Urothelium cell line (cell line): Measurements from ENCODE around the gene ITGB3.

Experiments
- DNase-seq: peaks from one replicate; pipeline ENCODE4 v3.0.0; 2011; ENCODE audit warnings: low spot score, mixed read lengths
- FAIRE-seq: peaks from 2 replicates; lab custom pipeline; 2011; peaks lifted over from hg19 to GRCh38; lab: Jason Lieb, UNC

ITGB3 gene

DNA sequence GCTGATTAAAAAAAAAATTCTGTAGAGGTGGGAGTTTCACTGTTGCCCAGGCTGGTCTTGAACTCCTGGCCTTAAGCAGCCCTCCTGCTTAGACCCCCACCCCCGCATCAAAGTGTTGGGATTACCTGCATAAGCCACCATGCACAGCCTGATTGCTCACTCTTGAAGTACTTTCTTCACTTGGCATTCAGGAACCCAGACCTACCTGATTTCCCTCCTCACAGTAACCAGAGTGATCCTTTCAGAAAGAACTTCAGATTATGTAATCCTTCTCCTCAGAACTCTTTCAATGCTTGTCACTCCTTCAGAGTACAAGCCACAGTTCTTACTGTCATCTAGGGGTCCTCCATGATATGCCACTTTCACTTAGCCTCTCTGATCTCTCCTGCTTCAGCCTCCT, 71.5 kb downstream of the ITGB3 start:
- FAIRE-seq, result no peak
- DNase-seq, result no peak

DNA sequence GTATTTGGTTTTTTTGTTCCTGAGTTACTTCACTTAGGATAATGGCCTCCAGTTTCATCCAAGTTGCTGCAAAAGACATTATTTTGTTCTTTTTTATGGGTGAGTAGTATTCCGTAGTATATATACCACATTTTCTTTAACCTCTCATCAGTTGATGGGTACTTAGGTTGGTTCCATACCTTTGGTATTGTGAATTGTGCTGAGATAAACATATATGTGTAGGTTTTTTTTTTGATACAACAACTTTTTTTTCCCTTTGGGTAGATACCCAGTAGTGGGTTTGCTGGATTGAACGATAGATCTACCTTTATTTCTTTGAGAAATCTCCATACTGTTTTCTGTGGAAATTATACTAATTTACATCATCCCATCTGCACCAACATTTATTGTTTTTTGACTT, 76.9 kb downstream of the ITGB3 start:
- FAIRE-seq, result no peak
- no peak for DNase-seq

GRCh38 chr17:47332287-47332686, 78.7 kb downstream of the ITGB3 start:
- no peak for DNase-seq
- no peak for FAIRE-seq

DNA sequence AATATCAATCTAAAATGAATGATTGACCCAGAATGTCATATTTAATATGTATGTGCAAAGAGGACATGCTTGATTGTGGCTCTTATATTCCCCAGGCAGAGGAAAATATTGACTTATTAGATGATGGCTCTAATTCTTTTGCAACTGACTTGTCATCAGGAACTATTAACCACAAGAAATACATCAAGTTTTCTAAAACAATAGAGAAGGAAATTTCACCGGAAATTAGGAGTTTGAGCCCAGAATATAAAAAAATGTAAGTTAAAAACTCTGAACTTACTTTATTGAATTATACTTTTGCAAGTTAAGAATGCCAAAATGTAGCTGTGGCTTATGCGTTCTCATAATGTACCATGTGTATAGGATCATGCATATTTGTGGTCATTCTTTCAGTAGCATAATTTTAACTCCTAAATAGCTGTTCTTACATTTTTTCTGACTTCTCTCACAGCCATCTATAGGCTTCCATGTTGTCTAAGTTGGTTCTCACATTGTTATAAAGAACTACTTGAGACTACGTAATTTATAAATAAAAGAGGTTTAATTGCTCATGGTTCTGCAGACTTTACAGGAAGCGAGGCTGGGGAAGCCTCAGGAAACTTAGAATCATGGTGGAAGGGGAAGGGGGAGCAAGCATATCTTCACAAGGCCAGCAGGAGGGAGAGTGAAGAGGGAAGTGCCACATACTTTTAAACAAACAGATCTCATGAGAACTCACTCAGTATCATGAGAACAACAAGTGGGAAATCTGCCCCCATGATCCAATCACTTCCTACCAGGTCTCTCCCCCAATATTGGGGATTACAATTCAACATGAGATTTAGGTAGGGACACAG, 81.7 kb downstream of the ITGB3 start:
- FAIRE-seq (no peak), DNase-seq (no peak)

- DNase-seq, result no peak
- FAIRE-seq, result no peak
Observed at GRCh38 chr17:47338026-47338425, 84.4 kb downstream of the ITGB3 start.

DNA sequence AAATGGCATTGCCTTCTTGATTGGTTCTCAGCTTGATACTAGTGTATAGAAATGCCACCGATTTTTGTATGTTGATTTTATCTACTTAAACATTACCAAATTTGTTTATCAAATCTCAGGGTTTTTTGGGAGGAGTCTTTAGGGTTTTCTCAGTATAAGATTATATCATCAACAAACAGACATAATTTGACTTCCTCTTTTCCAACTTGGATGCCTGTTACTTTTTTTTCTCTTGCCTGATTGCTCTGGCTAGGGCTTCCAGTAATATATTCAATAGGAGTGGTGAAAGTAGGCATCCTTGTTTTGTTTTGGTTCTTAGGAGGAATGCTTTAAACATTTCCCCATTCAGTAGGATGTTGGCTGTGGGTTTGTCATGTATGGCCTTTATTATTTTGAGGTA, 99.2 kb downstream of the ITGB3 start:
- FAIRE-seq (no peak), DNase-seq (no peak)

GRCh38 chr17:47358652-47359051, 105.0 kb downstream of the ITGB3 start:
- DNase-seq (no peak), FAIRE-seq (no peak)
